Islet precursor cell (in vitro differentiated cells): ENCODE results near the gene OPA3.

Source experiments
- DNase-seq: peaks from one replicate; pipeline ENCODE4 v3.0.0-alpha.2; 2018

Gene OPA3

GRCh38 chr19:45597425-45598111 is 13.0 kb upstream of the OPA3 start:
- DNase-seq = no peak

- no peak for DNase-seq
Measured at GRCh38 chr19:45595814-45596213, 11.2 kb upstream of the OPA3 start.

GRCh38 chr19:45593520-45593919 is 8.9 kb upstream of the OPA3 start:
- DNase-seq = no peak

GRCh38 chr19:45592366-45592765 is 7.8 kb upstream of the OPA3 start:
- DNase-seq = no peak

GRCh38 chr19:45591638-45592005 is 7.0 kb upstream of the OPA3 start:
- DNase-seq = no peak

- DNase-seq = peak; percentile 86
Measured at GRCh38 chr19:45591004-45591637, 6.5 kb upstream of the OPA3 start.

GRCh38 chr19:45590300-45591003 is 5.8 kb upstream of the OPA3 start:
- DNase-seq = no peak

- no peak for DNase-seq
Measured at GRCh38 chr19:45589768-45590167, 5.2 kb upstream of the OPA3 start.

- no peak for DNase-seq
Measured at GRCh38 chr19:45587873-45588272, 3.3 kb upstream of the OPA3 start.

GRCh38 chr19:45585158-45585577 is 566 bp upstream of the OPA3 start:
- DNase-seq = no peak

- DNase-seq = no peak
Measured at GRCh38 chr19:45581576-45581975, 3.0 kb downstream of the OPA3 start.

- no peak for DNase-seq
Measured at GRCh38 chr19:45578861-45579260, 5.7 kb downstream of the OPA3 start.

GRCh38 chr19:45577111-45577905 is 7.3 kb downstream of the OPA3 start:
- DNase-seq = peak; percentile 95

- no peak for DNase-seq
Measured at GRCh38 chr19:45576682-45577081, 7.9 kb downstream of the OPA3 start.

- DNase-seq = no peak
Measured at GRCh38 chr19:45575216-45575615, 9.4 kb downstream of the OPA3 start.

- no peak for DNase-seq
Measured at GRCh38 chr19:45574526-45574925, 10.1 kb downstream of the OPA3 start.

GRCh38 chr19:45571457-45572220 is 13.0 kb downstream of the OPA3 start:
- DNase-seq = no peak

- peak; percentile 87 for DNase-seq
Measured at GRCh38 chr19:45569619-45570421, 14.8 kb downstream of the OPA3 start.

GRCh38 chr19:45568732-45569131 is 15.9 kb downstream of the OPA3 start:
- no peak for DNase-seq

GRCh38 chr19:45567609-45568008 is 17.0 kb downstream of the OPA3 start:
- DNase-seq = no peak

GRCh38 chr19:45564131-45564780 is 20.3 kb downstream of the OPA3 start:
- DNase-seq = no peak
